GM23338 (cell line): ENCODE measurements around the gene PCDHB16. TPM values are rescaled to one million over a fixed set of nuclear protein-coding genes. Genes with fewer than 3 reads are reported as not detected.
A peak's percentile ranks its signal among the peaks of the same experiment; 100 is the strongest.
"Not testable (repeated sequence)": the region's sequence is repeated elsewhere in the genome, so short reads cannot be mapped to it uniquely, and the experiment has no call there.

Experiments
- ATAC-seq: fragments of 200-7000 bp; cut with Tn5 transposase; 3 replicates; pipeline ENCODE4 v1.9.1; 2020
- DNase-seq: peaks from one replicate; pipeline ENCODE4 v3.0.0-alpha.2; 2015; ENCODE audit warnings: low spot score
- H2AFZ ChIP-seq: fragments of 200-600 bp; sonication (generic); 2 replicates; pipeline ENCODE4 v1.8.0; 2016; ENCODE audit warnings: antibody characterized with exemption, mild to moderate bottlenecking, moderate library complexity
- H3F3A ChIP-seq: fragments of 200-600 bp; sonication (generic); replicated peaks from 2 replicates; pipeline ENCODE4 v1.8.0; 2017; ENCODE audit warnings: antibody characterized with exemption, mixed run types, low read depth
- H3K27ac ChIP-seq: fragments of 200-600 bp; sonication (generic); 2 replicates; pipeline ENCODE4 v1.6.1; 2016; ENCODE audit warnings: low read depth
- H3K27me3 ChIP-seq: fragments of 200-600 bp; sonication (generic); 2 replicates; pipeline ENCODE4 v1.8.0; 2016; ENCODE audit warnings: mild to moderate bottlenecking, mixed run types, moderate library complexity; ENCODE audit not compliant: insufficient read depth
- H3K36me3 ChIP-seq: fragments of 200-600 bp; sonication (generic); 2 replicates; pipeline ENCODE4 v1.8.0; 2016; ENCODE audit warnings: mild to moderate bottlenecking; ENCODE audit not compliant: insufficient read depth
- H3K4me1 ChIP-seq: fragments of 200-600 bp; sonication (generic); 2 replicates; pipeline ENCODE4 v1.8.0; 2016; ENCODE audit warnings: mild to moderate bottlenecking, moderate library complexity; ENCODE audit not compliant: insufficient read depth
- H3K4me2 ChIP-seq: fragments of 200-600 bp; sonication (generic); 2 replicates; pipeline ENCODE4 v1.7.1; 2017; ENCODE audit warnings: mixed run types
- H3K4me3 ChIP-seq: fragments of 200-600 bp; sonication (generic); 2 replicates; pipeline ENCODE4 v1.6.1; 2016; ENCODE audit warnings: mixed run types
- H3K79me2 ChIP-seq: fragments of 200-600 bp; sonication (generic); replicated peaks from 2 replicates; pipeline ENCODE4 v1.8.0; 2017; ENCODE audit warnings: mild to moderate bottlenecking; ENCODE audit not compliant: insufficient read depth
- H3K9me2 ChIP-seq: fragments of 200-600 bp; sonication (generic); 2 replicates; pipeline ENCODE4 v1.8.0; 2017; ENCODE audit not compliant: insufficient read depth
- H4K20me1 ChIP-seq: fragments of 200-600 bp; sonication (generic); replicated peaks from 2 replicates; pipeline ENCODE4 v1.8.0; 2017; ENCODE audit warnings: mild to moderate bottlenecking; ENCODE audit not compliant: insufficient read depth
- H3K27ac Mint-ChIP-seq: 2 replicates; pipeline ENCODE4 v1.8.0; 2020; ENCODE audit warnings: inconsistent platforms, mild to moderate bottlenecking, moderate library complexity, mixed read lengths
- H3K27me3 Mint-ChIP-seq: 3 replicates; pipeline ENCODE4 v1.8.0; 2022; ENCODE audit warnings: low read depth, mild to moderate bottlenecking, moderate library complexity, mixed read lengths, inconsistent platforms; ENCODE audit not compliant: insufficient read depth, poor library complexity
- H3K36me3 Mint-ChIP-seq: 3 replicates; pipeline ENCODE4 v1.8.0; 2021; ENCODE audit warnings: low read depth, mild to moderate bottlenecking, inconsistent platforms, moderate library complexity, mixed read lengths
- H3K4me1 Mint-ChIP-seq: 3 replicates; pipeline ENCODE4 v1.8.0; 2020; ENCODE audit warnings: mild to moderate bottlenecking, inconsistent platforms, mixed read lengths
- H3K4me3 Mint-ChIP-seq: 3 replicates; pipeline ENCODE4 v1.8.0; 2021; ENCODE audit warnings: moderate library complexity, mild to moderate bottlenecking, inconsistent platforms, mixed read lengths
- H3K9me3 Mint-ChIP-seq: 3 replicates; pipeline ENCODE4 v1.8.0; 2020; ENCODE audit warnings: moderate library complexity, mild to moderate bottlenecking, inconsistent platforms, mixed read lengths
- CTCF ChIP-seq, 2 experiments: fragments of 200-600 bp in 1 of 2; sonication (generic) in 1 of 2; conservative IDR thresholded peaks; 2 replicates each; pipeline versions ENCODE4 v1.5.1 to v1.6.1; 2016 to 2017; ENCODE audit warnings: antibody characterized with exemption in 2 of 2, low read depth in 2 of 2, mild to moderate bottlenecking in 2 of 2, moderate library complexity in 1 of 2
- EZH2 ChIP-seq: fragments of 200-600 bp; sonication (generic); IDR thresholded peaks from one replicate; pipeline ENCODE4 v1.8.0; 2017; ENCODE audit warnings: antibody characterized with exemption, mild to moderate bottlenecking, low read depth; ENCODE audit not compliant: unreplicated experiment
- EZH2phosphoT487 ChIP-seq: fragments of 200-600 bp; sonication (generic); IDR thresholded peaks from one replicate; pipeline ENCODE4 v1.8.1; 2018; ENCODE audit warnings: antibody characterized with exemption; ENCODE audit not compliant: unreplicated experiment
- JUNB ChIP-seq: IDR thresholded peaks from one replicate; pipeline ENCODE4 v1.6.1; 2016; ENCODE audit warnings: antibody characterized with exemption; ENCODE audit not compliant: unreplicated experiment
- NANOG ChIP-seq: IDR thresholded peaks from 2 replicates; pipeline ENCODE4 v1.6.1; 2016; ENCODE audit warnings: antibody characterized with exemption, borderline replicate concordance
- ZNF462 ChIP-seq: fragments of 250-450 bp; sonication (Bioruptor Pico); IDR thresholded peaks from 2 replicates; pipeline ENCODE4 v1.5.0; 2020; ENCODE audit warnings: mild to moderate bottlenecking, moderate library complexity
- polyA plus RNA-seq: library from polyadenylated mRNA; unstranded; fragments of >200 nt; fragmentation: Nextera tagmentation; extraction: Ambion mirVana; gene quantifications from 2 replicates; pipeline ENCODE4 v1.2.1, GENCODE V29; 2016
- total RNA-seq: library from RNA; depleted of rRNA; stranded (reverse); fragments of >200 nt; shearing (Covaris generic); gene quantifications from 2 replicates; pipeline ENCODE4 v1.2.3, GENCODE V29; 2014

Gene PCDHB16
- total and polyA plus RNA-seq, 2 experiments from 2014 or later: 0.92 to 2.4 TPM

- no peak for TF ChIP-seq EZH2phosphoT487
- no peak for TF ChIP-seq ZNF462 (CRISPR knock-in tag)
- TF ChIP-seq EZH2: no peak
Observed at GRCh38 chr5:141196363-141196762, 14.2 kb downstream of the PCDHB16 start (continued).

- peak; percentile 79 to 88 for TF ChIP-seq CTCF (conservative IDR thresholded peaks at IDR 0.05; ENCODE audit: low read depth in 2 of 2)
- TF ChIP-seq EZH2: no peak
- no peak for TF ChIP-seq JUNB
- no peak for TF ChIP-seq NANOG
- H3K27me3 ChIP-seq: no peaks in the 10 kb centered on the region
- no peaks in the 10 kb centered on the region for H3K79me2 ChIP-seq
- peak; percentile 48; the same call in 2 of the 3 replicates for ATAC-seq
- no peak within 1 kb of the TSS for H3K4me2 ChIP-seq
- DNase-seq: peak; percentile 72
- Mint-ChIP-seq H3K4me1 (0 out of 3 replicates have a peak, but pooled peaks cover 2% of the 10 kb centered on the region), H3K27me3 (no peaks in the 10 kb centered on the region), H3K36me3 (peaks cover 15% of the 10 kb centered on the region), H3K9me3 (peaks cover 35% of the 10 kb centered on the region), H3K4me3 (peak within 1 kb of the TSS; percentile 18; the same call in 2 of the 3 replicates), H3K27ac (peak within 1 kb of the TSS; percentile 53; the same call in 1 of the 2 replicates)
- H4K20me1 ChIP-seq: no peaks in the 10 kb centered on the region
- H3K36me3 ChIP-seq: no peaks in the 10 kb centered on the region; the same call in 1 of the 2 replicates
- no peaks in the 10 kb centered on the region for H3K4me1 ChIP-seq
- peak within 1 kb of the TSS; percentile 67; the same call in 1 of the 2 replicates for H2AFZ ChIP-seq
- no peaks in the 10 kb centered on the region for H3F3A ChIP-seq
- H3K27ac ChIP-seq: no peak within 1 kb of the TSS
- H3K4me3 ChIP-seq: no peak within 1 kb of the TSS
- H3K9me2 ChIP-seq: no peaks in the 10 kb centered on the region
Observed at GRCh38 chr5:141199359-141200235, 17.4 kb downstream of the PCDHB16 start, which contains the start of gene PCDHB11. Gene PCDHB11 (plus strand): TSS chr5:141199627. CDS start chr5:141199775, 148 bp downstream.

- H3K36me3 ChIP-seq, H3K27me3 ChIP-seq, H3K27me3 Mint-ChIP-seq, H3K4me2 ChIP-seq, H3K27ac ChIP-seq, H2AFZ ChIP-seq, H3K4me3 Mint-ChIP-seq, DNase-seq, H3K4me1 Mint-ChIP-seq, H3K27ac Mint-ChIP-seq, H3K4me1 ChIP-seq, H4K20me1 ChIP-seq, H3F3A ChIP-seq, ATAC-seq, H3K9me2 ChIP-seq, H3K4me3 ChIP-seq, H3K79me2 ChIP-seq: not testable (repeated sequence)
- Mint-ChIP-seq H3K36me3 (peaks cover 10% of the 10 kb centered on the region), H3K9me3 (peaks cover 30% of the 10 kb centered on the region)
Observed at GRCh38 chr5:141201126-141201525, 18.9 kb downstream of the PCDHB16 start.

GRCh38 chr5:141201646-141202045 is 19.5 kb downstream of the PCDHB16 start:
- H3K27me3 Mint-ChIP-seq, DNase-seq, H3K4me3 Mint-ChIP-seq, H4K20me1 ChIP-seq, H3K4me3 ChIP-seq, H3K36me3 Mint-ChIP-seq, H3K4me1 Mint-ChIP-seq, ATAC-seq, H3K4me2 ChIP-seq, H3K27ac ChIP-seq, H3K9me2 ChIP-seq, H3K4me1 ChIP-seq, H3K27ac Mint-ChIP-seq, H3F3A ChIP-seq, H3K27me3 ChIP-seq, H3K79me2 ChIP-seq, H3K36me3 ChIP-seq, H2AFZ ChIP-seq: not testable (repeated sequence)
- peaks cover 25% of the 10 kb centered on the region for H3K9me3 Mint-ChIP-seq
